Measurements from ENCODE around the gene GNA12. TPM values are rescaled to one million over a fixed set of nuclear protein-coding genes. Genes with fewer than 3 reads are reported as not detected.

GNA12 gene
- total RNA-seq, 3 donors from 2014 or later (not counting 1 experiment from before 2014, with no cell fraction given) = 12.6 to 20.2 (median 19.5) TPM

GRCh38 chr7:2687338-2687869 is 156.7 kb downstream of the GNA12 start:
- Mint-ChIP-seq H3K27me3 (ENCODE audit: low read depth in 2 of 2) (peaks cover 38 to 39% of the 10 kb centered on the region in 2 donors), H3K27ac (no peak overlapping the region), H3K9me3 (no peaks in the 10 kb centered on the region), H3K4me3 (no peak overlapping the region), H3K36me3 (no peaks in the 10 kb centered on the region), H3K4me1 (peaks cover 17 to 21% of the 10 kb centered on the region in 2 donors)
- TF ChIP-seq CTCF (IDR thresholded peaks at IDR 0.05) = no peak
- Histone ChIP-seq H3K4me1 (ENCODE audit: control insufficient read depth, insufficient read depth, low read length) (peaks cover 35% of the 10 kb centered on the region), H3K36me3 (ENCODE audit: control insufficient read depth, insufficient read depth, low read length) (no peaks in the 10 kb centered on the region), H3K4me3 (ENCODE audit: low read length) (no peak overlapping the region), H3K9me3 (ENCODE audit: control insufficient read depth, insufficient read depth, low read length) (no peaks in the 10 kb centered on the region), H3K27ac (ENCODE audit: low read length) (no peak overlapping the region), H3K27me3 (ENCODE audit: control insufficient read depth, insufficient read depth, low read length) (peaks cover 33% of the 10 kb centered on the region)
- DNase-seq (no peak), ATAC-seq (no peak)
- intact Hi-C loops (cut with micrococcal nuclease) = no loop called here
- 77% methylated on average over 17 of the region's 17 CpGs for WGBS (ENCODE audit: insufficient coverage)

- H3K27ac Mint-ChIP-seq = no peak overlapping the region
- no peaks in the 10 kb centered on the region for H3K36me3 Mint-ChIP-seq
- intact Hi-C loops (cut with micrococcal nuclease) = no loop called here
- no peaks in the 10 kb centered on the region for H3K9me3 ChIP-seq (ENCODE audit: control insufficient read depth, insufficient read depth, low read length)
- ATAC-seq (no peak), DNase-seq (no peak)
- peaks cover 32% of the 10 kb centered on the region for H3K27me3 ChIP-seq (ENCODE audit: control insufficient read depth, insufficient read depth, low read length)
- WGBS (ENCODE audit: insufficient coverage) = 93% methylated on average over 11 of the region's 14 CpGs
- H3K4me3 ChIP-seq (ENCODE audit: low read length) = no peak overlapping the region
- peaks cover 38% of the 10 kb centered on the region in 2 donors for H3K27me3 Mint-ChIP-seq (ENCODE audit: low read depth in 2 of 2)
- TF ChIP-seq CTCF (IDR thresholded peaks at IDR 0.05) = no peak
- H3K4me1 ChIP-seq (ENCODE audit: control insufficient read depth, insufficient read depth, low read length) = peaks cover 33% of the 10 kb centered on the region
- no peak overlapping the region for H3K27ac ChIP-seq (ENCODE audit: low read length)
- no peak overlapping the region for H3K4me3 Mint-ChIP-seq
- no peaks in the 10 kb centered on the region for H3K9me3 Mint-ChIP-seq
- H3K36me3 ChIP-seq (ENCODE audit: control insufficient read depth, insufficient read depth, low read length) = no peaks in the 10 kb centered on the region
- peaks cover 17 to 21% of the 10 kb centered on the region in 2 donors for H3K4me1 Mint-ChIP-seq
These were observed 158.0 kb downstream of the GNA12 start for GRCh38 chr7:2686101-2686500.

GRCh38 chr7:2684501-2684900 is 159.6 kb downstream of the GNA12 start:
- Mint-ChIP-seq H3K4me3 (no peak overlapping the region), H3K9me3 (no peaks in the 10 kb centered on the region), H3K27ac (no peak overlapping the region), H3K27me3 (ENCODE audit: low read depth in 2 of 2) (peaks cover 30 to 31% of the 10 kb centered on the region in 2 donors), H3K4me1 (peaks cover 9 to 14% of the 10 kb centered on the region in 2 donors), H3K36me3 (no peaks in the 10 kb centered on the region)
- no peak overlapping the region for H3K4me3 ChIP-seq (ENCODE audit: low read length)
- H3K27ac ChIP-seq (ENCODE audit: low read length) = no peak overlapping the region
- no peaks in the 10 kb centered on the region for H3K36me3 ChIP-seq (ENCODE audit: control insufficient read depth, insufficient read depth, low read length)
- no peak for DNase-seq
- no peak for TF ChIP-seq CTCF (IDR thresholded peaks at IDR 0.05)
- H3K27me3 ChIP-seq (ENCODE audit: control insufficient read depth, insufficient read depth, low read length) = peaks cover 27% of the 10 kb centered on the region
- 89% methylated on average over 10 of the region's 11 CpGs for WGBS (ENCODE audit: insufficient coverage)
- no peak for ATAC-seq
- intact Hi-C loops (cut with micrococcal nuclease) = loop anchor here (5.0 kb wide), 2 partner anchors 207 to 232 kb away; partner anchors contain the start of gene GRIFIN
- peaks cover 17% of the 10 kb centered on the region for H3K4me1 ChIP-seq (ENCODE audit: control insufficient read depth, insufficient read depth, low read length)
- no peaks in the 10 kb centered on the region for H3K9me3 ChIP-seq (ENCODE audit: control insufficient read depth, insufficient read depth, low read length)

Measured in natural killer cell (primary cell).